Measurements from ENCODE around the gene MRPL48. TPM values are rescaled to one million over a fixed set of nuclear protein-coding genes. Genes with fewer than 3 reads are reported as not detected.

Gene MRPL48
- total and polyA plus RNA-seq, 2 of the 8 experiments (the other 6 are each of a cell fraction or from before 2014, with no cell fraction given) = 34.9 to 59.9 TPM

DNA sequence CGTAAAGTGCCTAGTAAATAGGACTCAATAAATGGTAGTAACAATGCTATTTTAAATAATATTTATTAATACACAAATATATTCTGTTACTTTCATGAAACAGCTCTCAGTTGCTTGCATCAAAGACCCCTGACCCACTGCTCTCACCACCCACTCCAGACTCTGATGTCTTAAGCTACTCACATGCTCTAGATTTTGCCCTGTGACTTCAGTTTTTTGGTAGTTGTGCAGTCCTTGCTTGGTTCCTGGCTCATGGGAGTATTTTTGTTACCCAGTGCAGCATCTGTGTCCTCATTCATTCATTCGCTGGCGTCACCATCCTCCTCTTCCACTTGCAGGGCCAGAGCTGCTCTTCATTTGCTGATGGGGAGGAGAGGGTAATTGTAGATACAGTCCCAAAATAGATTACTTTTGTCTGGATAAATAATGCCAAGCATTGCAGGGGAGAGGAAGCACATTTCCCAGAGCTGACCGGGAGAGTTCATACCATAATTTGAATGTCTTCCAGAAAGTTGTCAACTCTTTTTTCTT, 12.7 kb downstream of the MRPL48 start:
- Histone ChIP-seq H3K4me1 (replicated peaks in 1 of 4; ENCODE audit: control insufficient read depth in 3 of 4, insufficient read depth in 4 of 4, low read length in 3 of 4) (peaks cover 0 to 2% (median 0%) of the 10 kb centered on the region in 4 experiments; a peak in 1 of 7 replicates), H3K79me2 (ENCODE audit: control insufficient read depth in 1 of 2, insufficient read depth in 2 of 2, low read length in 2 of 2) (peaks cover 0 to 3% of the 10 kb centered on the region in 2 experiments; a peak in 1 of 4 replicates), H3K27me3 (replicated peaks in 1 of 4; ENCODE audit: control insufficient read depth in 3 of 4, extremely low read depth in 1 of 4, insufficient read depth in 3 of 4, low read length in 3 of 4) (no peaks in the 10 kb centered on the region; a peak in 1 of 7 replicates), H3K36me3 (ENCODE audit: control insufficient read depth in 2 of 4, insufficient read depth in 4 of 4, low read length in 3 of 4) (no peaks in the 10 kb centered on the region), H3K9me3 (ENCODE audit: insufficient read depth in 2 of 2, low read depth in 1 of 2, low read length in 1 of 2) (no peaks in the 10 kb centered on the region), H3K23me2 (ENCODE audit: low read depth, low read length) (no peaks in the 10 kb centered on the region), H3K79me1 (ENCODE audit: low read depth, low read length) (no peaks in the 10 kb centered on the region; the same call in 1 of the 2 replicates), H2BK15ac (ENCODE audit: low read length) (no peak overlapping the region), H4K5ac (ENCODE audit: insufficient read length, low read depth, low read length) (no peak overlapping the region), H3K18ac (ENCODE audit: extremely low read depth, low read length) (no peak overlapping the region), H4K91ac (replicated peaks; ENCODE audit: insufficient read length, low read length) (no peak overlapping the region), H4K8ac (ENCODE audit: extremely low read depth, insufficient read depth, low read length) (no peak overlapping the region), H4K20me1 (replicated peaks in 1 of 2; ENCODE audit: control insufficient read depth in 1 of 2, insufficient read depth in 2 of 2, low read length in 2 of 2) (peaks cover 0 to 11% of the 10 kb centered on the region in 2 experiments), H2BK5ac (ENCODE audit: low read depth, low read length) (no peak overlapping the region), H2AK5ac (ENCODE audit: low read depth, low read length) (no peak overlapping the region), H3K27ac (ENCODE audit: low read depth, low read length) (no peak overlapping the region), H2BK20ac (ENCODE audit: low read length) (no peak overlapping the region), H3K56ac (replicated peaks; ENCODE audit: insufficient read length, low read depth, low read length) (no peak overlapping the region), H3K9ac (replicated peaks in 1 of 4; ENCODE audit: extremely low read depth in 1 of 4, low read depth in 3 of 4, low read length in 3 of 4) (peak overlapping the region in 1 of 4 experiments; percentile 33; a peak in 1 of 7 replicates), H2AFZ (ENCODE audit: low read length) (no peak overlapping the region), H3K23ac (ENCODE audit: insufficient read length) (no peak overlapping the region), H3K14ac (ENCODE audit: insufficient read length) (no peak overlapping the region), H3K4me3 (ENCODE audit: extremely low read depth in 1 of 4, insufficient read depth in 2 of 4, low read depth in 3 of 4, low read length in 4 of 4) (no peak overlapping the region), H3K4me2 (ENCODE audit: insufficient read depth in 1 of 2, low read depth in 2 of 2, low read length in 2 of 2) (no peak overlapping the region), H2BK12ac (ENCODE audit: low read depth, low read length) (no peak overlapping the region), H3K4ac (replicated peaks; ENCODE audit: insufficient read length, low read depth, low read length) (peak overlapping the region; percentile 28), H2BK120ac (replicated peaks; ENCODE audit: low read depth, low read length) (no peak overlapping the region)
- 94% methylated on average over 4 of the region's 4 CpGs; no CpG with 5 or more reads in 1 of the 2 experiments for WGBS, 2 experiments (ENCODE audit: extremely low coverage in 1 of 2, insufficient coverage in 1 of 2, insufficient read length in 1 of 2, insufficient replicate concordance in 2 of 2, low coverage in 1 of 2, low lambda C conversion rate in 2 of 2, missing lambda C conversion rate in 1 of 2)
- ChIA-PET POLR2A (ENCODE audit: partially characterized antibody) (interaction anchor here (0.6 to 2.7 kb wide), 6 partner anchors 12 to 63 kb away, joined by 3 to 14 read pairs (median 3); partner anchors contain the start of gene MRPL48), CTCF (ENCODE audit: partially characterized antibody) (interaction anchor here (1.0 to 1.3 kb wide), 2 partner anchors 45 to 63 kb away, joined by 3 to 6 read pairs; no protein-coding TSS in a partner anchor)
- FAIRE-seq (no peak), DNase-seq (ENCODE audit: low read depth in 1 of 2, low spot score in 2 of 2) (no peak)
- TF ChIP-seq BRCA1 (IDR thresholded peaks at IDR 0.05; ENCODE audit: low read depth, low read length) (no peak), ASH2L (IDR thresholded peaks at IDR 0.05; ENCODE audit: low read length) (no peak), CBX5 (IDR thresholded peaks at IDR 0.05; ENCODE audit: low read depth, low read length) (no peak), SAP30 (IDR thresholded peaks at IDR 0.05; ENCODE audit: insufficient read depth, insufficient replicate concordance, low read length) (no peak), RXRA (IDR thresholded peaks at IDR 0.05; ENCODE audit: insufficient read depth, low read depth, low read length) (no peak), TEAD4 (IDR thresholded peaks at IDR 0.05; ENCODE audit: low read depth, low read length) (no peak), GABPA (IDR thresholded peaks at IDR 0.05; ENCODE audit: borderline replicate concordance, insufficient read depth, low read length) (no peak)
- TF ChIP-seq, protein P1, sequence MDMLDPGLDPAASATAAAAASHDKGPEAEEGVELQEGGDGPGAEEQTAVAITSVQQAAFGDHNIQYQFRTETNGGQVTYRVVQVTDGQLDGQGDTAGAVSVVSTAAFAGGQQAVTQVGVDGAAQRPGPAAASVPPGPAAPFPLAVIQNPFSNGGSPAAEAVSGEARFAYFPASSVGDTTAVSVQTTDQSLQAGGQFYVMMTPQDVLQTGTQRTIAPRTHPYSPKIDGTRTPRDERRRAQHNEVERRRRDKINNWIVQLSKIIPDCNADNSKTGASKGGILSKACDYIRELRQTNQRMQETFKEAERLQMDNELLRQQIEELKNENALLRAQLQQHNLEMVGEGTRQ (IDR thresholded peaks at IDR 0.05; ENCODE audit: low read length) = no peak
- TF ChIP-seq, protein P2, sequence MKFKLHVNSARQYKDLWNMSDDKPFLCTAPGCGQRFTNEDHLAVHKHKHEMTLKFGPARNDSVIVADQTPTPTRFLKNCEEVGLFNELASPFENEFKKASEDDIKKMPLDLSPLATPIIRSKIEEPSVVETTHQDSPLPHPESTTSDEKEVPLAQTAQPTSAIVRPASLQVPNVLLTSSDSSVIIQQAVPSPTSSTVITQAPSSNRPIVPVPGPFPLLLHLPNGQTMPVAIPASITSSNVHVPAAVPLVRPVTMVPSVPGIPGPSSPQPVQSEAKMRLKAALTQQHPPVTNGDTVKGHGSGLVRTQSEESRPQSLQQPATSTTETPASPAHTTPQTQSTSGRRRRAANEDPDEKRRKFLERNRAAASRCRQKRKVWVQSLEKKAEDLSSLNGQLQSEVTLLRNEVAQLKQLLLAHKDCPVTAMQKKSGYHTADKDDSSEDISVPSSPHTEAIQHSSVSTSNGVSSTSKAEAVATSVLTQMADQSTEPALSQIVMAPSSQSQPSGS (IDR thresholded peaks at IDR 0.05; ENCODE audit: low read length) = no peak
